Stomach (tissue), 9 donors: ENCODE results near the gene RASL10A. TPM values are rescaled to one million over a fixed set of nuclear protein-coding genes. Genes with fewer than 3 reads are reported as not detected.

Source experiments
- DNase-seq, 2 donors: peaks; one replicate each; pipeline versions ENCODE4 v3.0.0 to v3.0.0-alpha.2; 2013 to 2019
- H3K27ac ChIP-seq, 5 donors: fragments of 200-600 bp in 4 of 5; sonication (generic) in 4 of 5; one replicate each; pipeline ENCODE4 v1.5.1; 2013 to 2019; ENCODE audit warnings: mild to moderate bottlenecking in 1 of 5, moderate library complexity in 1 of 5
- H3K27me3 ChIP-seq, 3 donors: fragments of 200-600 bp; sonication (generic); one replicate each; pipeline ENCODE4 v1.5.1; 2017 to 2019; ENCODE audit warnings: mixed run types in 1 of 3
- H3K36me3 ChIP-seq, 4 donors: fragments of 200-600 bp; sonication (generic); 1 replicate in 3 of 4; 2 replicates in 1 of 4; pipeline ENCODE4 v1.5.1; 2016 to 2019
- H3K4me1 ChIP-seq, 4 donors: fragments of 200-600 bp; sonication (generic); one replicate each; pipeline ENCODE4 v1.5.1; 2016 to 2019
- H3K4me3 ChIP-seq, 4 donors: fragments of 200-600 bp; sonication (generic) in 3 of 4; one replicate each; pipeline ENCODE4 v1.5.1; 2016 to 2019; ENCODE audit warnings: mild to moderate bottlenecking in 1 of 4
- H3K9me3 ChIP-seq, 4 donors: fragments of 200-600 bp; sonication (generic); one replicate each; pipeline ENCODE4 v1.5.1; 2016 to 2019
- EP300 ChIP-seq: sonication (generic); formaldehyde crosslinking; IDR thresholded peaks from one replicate; pipeline ENCODE4 v1.6.1; 2017; ENCODE audit warnings: antibody characterized with exemption
- POLR2A ChIP-seq, 4 donors: fragments of 450-650 bp; IDR thresholded peaks; one replicate each; pipeline ENCODE4 v1.6.1; 2016; ENCODE audit warnings: antibody characterized with exemption in 4 of 4, control low read depth in 2 of 4, mild to moderate bottlenecking in 1 of 4, moderate library complexity in 1 of 4
- POLR2AphosphoS5 ChIP-seq, 3 donors: sonication (generic); formaldehyde crosslinking; IDR thresholded peaks; one replicate each; pipeline ENCODE4 v1.6.1; 2016; ENCODE audit warnings: antibody characterized with exemption in 3 of 3
- WGBS, 5 donors: extraction: QIAGEN DNeasy Blood & Tissue Kit in 3 of 5; methylation state at CpG; one replicate each; pipeline versions ENCODE4 v1.1.5 to v1.1.7; 2013 to 2018; 5-methylcytosine and 5-hydroxymethylcytosine counted together
- intact Hi-C: fragments of 100-400 bp; cut with DNase I; formaldehyde crosslinking; loops from one replicate; pipeline ENCODE4 v1.15.1; 2023; ENCODE audit warnings: low total_unique reads
- polyA plus RNA-seq, 3 donors: library from polyadenylated mRNA; stranded (reverse); fragments of 200-250 nt; gene quantifications; one replicate each; pipeline ENCODE4 v1.2.3, GENCODE V29; 2013
- total RNA-seq, 5 donors: library from RNA; depleted of rRNA; stranded (reverse); fragments of >200 nt; gene quantifications; one replicate each; pipeline versions ENCODE4 v1.1.0 to v1.2.3, GENCODE V29; 2014 to 2016
- TF ChIP-seq, protein P1 (sequence below), 7 experiments: fragments of 450-650 bp in 4 of 7; fragments of 200-600 bp in 3 of 7; sonication (generic) in 3 of 7; IDR thresholded peaks; one replicate each; pipeline ENCODE4 v1.5.1; 2016 to 2019; ENCODE audit warnings: antibody characterized with exemption in 7 of 7, control low read depth in 2 of 7, mild to moderate bottlenecking in 1 of 7
- donor health status: healthy with polysubstance abuse.
- donor health status: Bipolar disorder and iron deficiency.
- donor health status: healthy.

The RASL10A gene
- total and polyA plus RNA-seq, 8 donors = 0.19 to 3.5 (median 0.57) TPM; not detected in 4

DNA sequence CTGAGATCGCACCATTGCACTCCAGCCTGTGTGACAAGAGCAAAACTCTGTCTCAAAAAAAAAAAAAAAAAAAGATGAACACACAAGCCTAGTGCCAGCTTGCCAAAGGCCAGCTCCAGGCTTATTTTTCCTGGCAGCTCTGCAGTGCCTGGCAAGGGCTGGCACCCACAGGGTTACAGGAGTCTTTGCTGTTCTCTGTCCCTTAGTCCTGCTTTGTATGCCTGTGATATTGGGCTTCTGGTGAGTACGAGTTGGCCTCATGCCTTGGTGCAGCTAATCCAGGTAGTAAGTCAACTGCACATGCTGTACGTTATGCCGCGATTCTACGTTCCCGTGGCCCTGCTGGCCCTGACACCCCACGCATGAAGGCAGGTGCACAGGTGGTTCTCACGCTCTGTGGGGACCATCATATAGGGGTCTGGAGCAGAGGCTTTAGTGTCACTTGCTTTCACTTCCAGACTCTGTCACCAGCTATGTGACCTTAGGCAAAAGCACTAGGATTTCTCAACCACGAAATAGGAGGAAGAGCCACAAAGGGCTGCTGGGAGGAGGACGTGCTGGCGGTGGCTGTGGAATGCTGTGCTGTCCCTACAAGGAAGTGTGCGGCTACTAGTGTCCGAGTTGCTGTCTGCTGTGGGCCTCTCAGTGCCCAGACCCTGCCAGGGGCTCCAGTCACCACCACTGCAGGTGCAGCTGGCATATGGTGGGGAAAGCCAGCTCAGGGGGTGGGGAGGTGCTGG lies 21.4 kb upstream of the RASL10A start:
- no peaks in the 10 kb centered on the region for H3K27me3 ChIP-seq
- H3K4me1 ChIP-seq = peaks cover 0 to 22% (median 8%) of the 10 kb centered on the region in 4 donors
- 33 to 81% (median 52%) methylated on average over 14 of the region's 14 CpGs for WGBS, 5 donors
- H3K9me3 ChIP-seq = no peaks in the 10 kb centered on the region
- DNase-seq = peak in 1 of 2 donors; percentile 74
- peak overlapping the region in 4 of 5 donors; percentile 42 to 74 (median 61) for H3K27ac ChIP-seq
- no peak overlapping the region for H3K4me3 ChIP-seq
- intact Hi-C loops = no loop called here
- peaks cover 76 to 100% (median 100%) of the 10 kb centered on the region in 4 donors for H3K36me3 ChIP-seq
- TF ChIP-seq POLR2AphosphoS5 (IDR thresholded peaks at IDR 0.05) = no peak
- TF ChIP-seq EP300 = no peak
- TF ChIP-seq POLR2A (IDR thresholded peaks at IDR 0.05) = no peak

DNA sequence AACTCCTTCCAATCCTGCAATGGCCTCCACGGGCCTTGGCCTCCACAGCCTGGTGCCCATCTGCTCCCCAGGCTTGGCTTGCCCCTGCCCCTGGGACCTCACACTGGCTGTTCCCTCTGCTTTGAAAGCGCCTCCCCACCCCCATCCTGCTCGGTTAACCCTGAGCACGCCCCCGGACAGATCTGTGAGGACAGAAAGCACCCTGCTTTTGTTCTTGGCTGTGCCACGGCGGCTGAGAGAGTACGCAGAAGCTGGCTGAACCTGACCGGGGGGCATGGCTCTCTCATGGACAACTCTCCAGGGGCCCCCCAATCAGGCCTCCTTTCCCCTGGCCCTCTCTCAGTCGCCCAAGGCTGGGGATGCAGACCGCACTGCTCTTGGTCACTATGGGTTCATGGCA lies 20.2 kb upstream of the RASL10A start:
- WGBS, 5 donors = 86 to 91% (median 90%) methylated on average over 11 of the region's 11 CpGs
- Histone ChIP-seq H3K27me3 (no peaks in the 10 kb centered on the region), H3K36me3 (peaks cover 71 to 100% (median 100%) of the 10 kb centered on the region in 4 donors), H3K4me1 (peaks cover 6 to 21% (median 8%) of the 10 kb centered on the region in 4 donors), H3K27ac (no peak overlapping the region), H3K4me3 (no peak overlapping the region), H3K9me3 (no peaks in the 10 kb centered on the region)
- DNase-seq = no peak
- no peak for TF ChIP-seq POLR2AphosphoS5 (IDR thresholded peaks at IDR 0.05)
- TF ChIP-seq EP300 = no peak
- no peak for TF ChIP-seq POLR2A (IDR thresholded peaks at IDR 0.05)
- TF ChIP-seq, protein P1, sequence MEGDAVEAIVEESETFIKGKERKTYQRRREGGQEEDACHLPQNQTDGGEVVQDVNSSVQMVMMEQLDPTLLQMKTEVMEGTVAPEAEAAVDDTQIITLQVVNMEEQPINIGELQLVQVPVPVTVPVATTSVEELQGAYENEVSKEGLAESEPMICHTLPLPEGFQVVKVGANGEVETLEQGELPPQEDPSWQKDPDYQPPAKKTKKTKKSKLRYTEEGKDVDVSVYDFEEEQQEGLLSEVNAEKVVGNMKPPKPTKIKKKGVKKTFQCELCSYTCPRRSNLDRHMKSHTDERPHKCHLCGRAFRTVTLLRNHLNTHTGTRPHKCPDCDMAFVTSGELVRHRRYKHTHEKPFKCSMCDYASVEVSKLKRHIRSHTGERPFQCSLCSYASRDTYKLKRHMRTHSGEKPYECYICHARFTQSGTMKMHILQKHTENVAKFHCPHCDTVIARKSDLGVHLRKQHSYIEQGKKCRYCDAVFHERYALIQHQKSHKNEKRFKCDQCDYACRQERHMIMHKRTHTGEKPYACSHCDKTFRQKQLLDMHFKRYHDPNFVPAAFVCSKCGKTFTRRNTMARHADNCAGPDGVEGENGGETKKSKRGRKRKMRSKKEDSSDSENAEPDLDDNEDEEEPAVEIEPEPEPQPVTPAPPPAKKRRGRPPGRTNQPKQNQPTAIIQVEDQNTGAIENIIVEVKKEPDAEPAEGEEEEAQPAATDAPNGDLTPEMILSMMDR (IDR thresholded peaks at IDR 0.05) = no peak
- intact Hi-C loops = no loop called here

DNA sequence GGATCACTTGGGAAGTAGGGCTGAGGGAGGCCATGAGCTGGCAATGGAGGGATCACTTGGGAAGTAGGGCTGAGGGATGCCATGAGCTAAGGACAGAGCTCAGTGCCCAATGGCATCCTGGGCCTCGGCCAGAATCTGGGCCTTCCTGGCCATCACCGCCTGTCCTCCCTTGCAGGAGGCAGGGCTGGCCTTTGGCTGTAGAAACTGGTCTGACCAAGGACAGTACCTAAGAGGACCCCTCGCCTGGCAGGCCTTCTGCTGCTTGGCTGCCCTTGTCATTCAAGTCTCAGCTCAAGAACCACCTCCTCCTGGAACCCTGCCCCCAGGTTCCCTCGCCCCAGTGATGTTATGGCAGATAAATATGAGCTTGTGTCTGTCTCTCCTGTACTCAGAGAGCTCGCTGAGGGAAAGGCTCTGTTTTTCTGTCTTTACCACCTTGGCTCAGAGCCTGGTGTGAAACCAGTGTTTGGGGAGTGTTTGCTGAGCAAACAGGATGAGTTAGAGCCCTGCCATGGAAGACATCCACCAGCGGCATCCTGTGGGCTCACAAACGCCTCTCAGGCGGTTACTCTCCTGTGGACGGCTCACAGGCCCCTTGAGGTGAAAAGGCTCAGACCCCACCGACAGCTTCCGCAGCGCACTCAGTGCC lies 19.3 kb upstream of the RASL10A start:
- Histone ChIP-seq H3K27ac (no peak overlapping the region), H3K27me3 (no peaks in the 10 kb centered on the region), H3K9me3 (no peaks in the 10 kb centered on the region), H3K36me3 (peaks cover 70 to 100% (median 100%) of the 10 kb centered on the region in 4 donors), H3K4me3 (no peak overlapping the region), H3K4me1 (peaks cover 7 to 21% (median 10%) of the 10 kb centered on the region in 4 donors)
- intact Hi-C loops = no loop called here
- TF ChIP-seq POLR2A (IDR thresholded peaks at IDR 0.05) = no peak
- WGBS, 5 donors = 73 to 86% (median 85%) methylated on average over 10 to 12 of the region's 12 CpGs
- DNase-seq = no peak

GRCh38 chr22:29334148-29334547 lies 18.7 kb upstream of the RASL10A start:
- no peaks in the 10 kb centered on the region for H3K9me3 ChIP-seq
- intact Hi-C loops = no loop called here
- DNase-seq = no peak
- H3K36me3 ChIP-seq = peaks cover 70 to 100% (median 100%) of the 10 kb centered on the region in 4 donors
- no peak overlapping the region for H3K27ac ChIP-seq
- 96 to 99% (median 97%) methylated on average over 6 to 7 of the region's 7 CpGs for WGBS, 5 donors
- no peaks in the 10 kb centered on the region for H3K27me3 ChIP-seq
- TF ChIP-seq EP300 (no peak), POLR2AphosphoS5 (IDR thresholded peaks at IDR 0.05) (no peak)
- peaks cover 7 to 21% (median 10%) of the 10 kb centered on the region in 4 donors for H3K4me1 ChIP-seq
- H3K4me3 ChIP-seq = no peak overlapping the region

DNA sequence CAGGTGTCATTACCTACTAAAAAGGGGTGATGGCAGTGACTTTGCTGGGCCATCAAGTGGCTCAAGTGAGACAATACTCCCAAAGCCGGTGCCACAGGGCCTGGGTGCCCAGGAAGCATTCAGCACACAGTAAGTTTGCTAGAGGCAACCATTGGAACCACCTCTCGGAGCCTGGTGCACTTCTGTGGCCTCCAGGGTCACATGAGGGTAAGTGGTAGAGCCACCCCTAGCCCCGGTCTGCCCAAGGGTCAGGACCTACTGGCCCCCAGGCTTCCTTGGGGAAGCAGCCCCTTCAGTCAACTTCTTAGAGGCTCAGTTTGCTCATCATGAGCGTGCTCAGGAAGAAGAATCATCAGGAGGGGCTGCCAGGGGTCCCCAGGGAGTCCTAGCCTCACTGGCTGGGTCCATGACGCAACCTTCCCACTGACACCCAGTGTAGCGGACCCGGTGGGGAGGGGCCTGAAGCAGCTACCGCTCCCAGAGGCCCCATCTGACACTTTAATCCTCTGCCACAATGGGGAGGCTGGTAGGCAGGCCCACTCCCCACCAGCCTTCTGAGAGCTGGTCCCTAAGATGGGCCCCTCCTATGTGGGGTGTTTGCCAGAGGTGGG lies 17.5 kb upstream of the RASL10A start:
- H3K27ac ChIP-seq = no peak overlapping the region
- WGBS, 5 donors = 91 to 97% (median 95%) methylated on average over 3 to 8 of the region's 8 CpGs

More for the DNA sequence above, 17.5 kb upstream of the RASL10A start:
- Histone ChIP-seq H3K4me1 (peaks cover 7 to 19% (median 10%) of the 10 kb centered on the region in 4 donors), H3K4me3 (no peak overlapping the region), H3K36me3 (peaks cover 71 to 100% (median 100%) of the 10 kb centered on the region in 4 donors), H3K27me3 (no peaks in the 10 kb centered on the region), H3K9me3 (no peaks in the 10 kb centered on the region)
- no peak for DNase-seq
- intact Hi-C loops = no loop called here
- TF ChIP-seq, protein P1 (IDR thresholded peaks at IDR 0.05) = no peak
- TF ChIP-seq POLR2AphosphoS5 (IDR thresholded peaks at IDR 0.05) = no peak
- TF ChIP-seq EP300 = no peak
- TF ChIP-seq POLR2A (IDR thresholded peaks at IDR 0.05) = no peak
